ENCODE measurements around the gene GTPBP4. TPM values are rescaled to one million over a fixed set of nuclear protein-coding genes. Genes with fewer than 3 reads are reported as not detected.

GTPBP4 gene
- total RNA-seq, 1 experiment from 2014 or later = 97.4 TPM

- DNase-seq (ENCODE audit: low spot score) = no peak
- H3K36me3 Mint-ChIP-seq = peaks cover 85% of the 10 kb centered on the region
- ATAC-seq = no peak
- TF ChIP-seq ESRRA (CRISPR knock-in tag; IDR thresholded peaks at IDR 0.05; ENCODE audit: borderline replicate concordance) = no peak
- TF ChIP-seq TCF7 (CRISPR knock-in tag; IDR thresholded peaks at IDR 0.05; ENCODE audit: low read depth) = no peak
- no peak for TF ChIP-seq CREM (CRISPR knock-in tag; IDR thresholded peaks at IDR 0.05)
- no peak for TF ChIP-seq MXD4 (CRISPR knock-in tag; IDR thresholded peaks at IDR 0.05; ENCODE audit: borderline replicate concordance)
- TF ChIP-seq SMAD4 (CRISPR knock-in tag; IDR thresholded peaks at IDR 0.05) = no peak
- no peak for TF ChIP-seq PRRX2 (CRISPR knock-in tag; IDR thresholded peaks at IDR 0.05)
- no peak for TF ChIP-seq ELF4 (CRISPR knock-in tag; IDR thresholded peaks at IDR 0.05; ENCODE audit: low read depth)
- TF ChIP-seq CBFB (CRISPR knock-in tag; IDR thresholded peaks at IDR 0.05; ENCODE audit: low read depth) = no peak
- TF ChIP-seq NR2C2 (CRISPR knock-in tag; IDR thresholded peaks at IDR 0.05) = no peak
- no peak for TF ChIP-seq NR1H2 (CRISPR knock-in tag; IDR thresholded peaks at IDR 0.05)
- TF ChIP-seq ZNF532 (CRISPR knock-in tag; IDR thresholded peaks at IDR 0.05; ENCODE audit: borderline replicate concordance) = no peak
- TF ChIP-seq NFYB (CRISPR knock-in tag; conservative IDR thresholded peaks at IDR 0.05; ENCODE audit: low read depth) = no peak
- no peak for TF ChIP-seq E2F1 (CRISPR knock-in tag; IDR thresholded peaks at IDR 0.05)
- TF ChIP-seq RELA (CRISPR knock-in tag; IDR thresholded peaks at IDR 0.05; ENCODE audit: borderline replicate concordance) = no peak
- TF ChIP-seq AFF4 (CRISPR knock-in tag; IDR thresholded peaks at IDR 0.05; ENCODE audit: borderline replicate concordance) = no peak
- TF ChIP-seq GRHL2 (CRISPR knock-in tag; IDR thresholded peaks at IDR 0.05; ENCODE audit: insufficient replicate concordance, severe bottlenecking) = no peak
- H3K27ac Mint-ChIP-seq = no peak overlapping the region
- H3K4me3 Mint-ChIP-seq = no peak overlapping the region
- no peaks in the 10 kb centered on the region for H3K27me3 Mint-ChIP-seq (ENCODE audit: low read depth)
- ChIA-PET CTCF (no interaction called here), POLR2A (no interaction called here)
- H3K9me3 Mint-ChIP-seq = no peaks in the 10 kb centered on the region
- H3K4me1 Mint-ChIP-seq = peaks cover 4% of the 10 kb centered on the region
These were observed 22.5 kb downstream of the GTPBP4 start for GRCh38 chr10:1010703-1011102.

GRCh38 chr10:1011696-1012095, 23.5 kb downstream of the GTPBP4 start:
- Mint-ChIP-seq H3K27me3 (ENCODE audit: low read depth) (no peaks in the 10 kb centered on the region), H3K4me1 (peaks cover 4% of the 10 kb centered on the region), H3K9me3 (no peaks in the 10 kb centered on the region), H3K27ac (peak overlapping the region; percentile 19; the same call in 1 of the 2 replicates), H3K36me3 (peaks cover 85% of the 10 kb centered on the region), H3K4me3 (no peak overlapping the region)
- ChIA-PET CTCF (no interaction called here), POLR2A (no interaction called here)
- DNase-seq (ENCODE audit: low spot score) (no peak), ATAC-seq (no peak)
- TF ChIP-seq PRDM15 (CRISPR knock-in tag; IDR thresholded peaks at IDR 0.05) (no peak), TEAD1 (CRISPR knock-in tag; IDR thresholded peaks at IDR 0.05) (no peak), HMGA2 (CRISPR knock-in tag; IDR thresholded peaks at IDR 0.05) (no peak), ZNF138 (CRISPR knock-in tag; conservative IDR thresholded peaks at IDR 0.05) (no peak), ATF3 (CRISPR knock-in tag; conservative IDR thresholded peaks at IDR 0.05) (no peak), TP53 (CRISPR knock-in tag; IDR thresholded peaks at IDR 0.05) (no peak), MLX (CRISPR knock-in tag; IDR thresholded peaks at IDR 0.05) (no peak), KAT7 (CRISPR knock-in tag; IDR thresholded peaks at IDR 0.05; ENCODE audit: borderline replicate concordance) (no peak)

Measured in WTC11 (cell line).